Measurements from ENCODE around the gene POU4F1.
"Not testable (repeated sequence)": the region's sequence is repeated elsewhere in the genome, so short reads cannot be mapped to it uniquely, and the experiment has no call there.

Gene POU4F1, protein sequence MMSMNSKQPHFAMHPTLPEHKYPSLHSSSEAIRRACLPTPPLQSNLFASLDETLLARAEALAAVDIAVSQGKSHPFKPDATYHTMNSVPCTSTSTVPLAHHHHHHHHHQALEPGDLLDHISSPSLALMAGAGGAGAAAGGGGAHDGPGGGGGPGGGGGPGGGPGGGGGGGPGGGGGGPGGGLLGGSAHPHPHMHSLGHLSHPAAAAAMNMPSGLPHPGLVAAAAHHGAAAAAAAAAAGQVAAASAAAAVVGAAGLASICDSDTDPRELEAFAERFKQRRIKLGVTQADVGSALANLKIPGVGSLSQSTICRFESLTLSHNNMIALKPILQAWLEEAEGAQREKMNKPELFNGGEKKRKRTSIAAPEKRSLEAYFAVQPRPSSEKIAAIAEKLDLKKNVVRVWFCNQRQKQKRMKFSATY

DNA sequence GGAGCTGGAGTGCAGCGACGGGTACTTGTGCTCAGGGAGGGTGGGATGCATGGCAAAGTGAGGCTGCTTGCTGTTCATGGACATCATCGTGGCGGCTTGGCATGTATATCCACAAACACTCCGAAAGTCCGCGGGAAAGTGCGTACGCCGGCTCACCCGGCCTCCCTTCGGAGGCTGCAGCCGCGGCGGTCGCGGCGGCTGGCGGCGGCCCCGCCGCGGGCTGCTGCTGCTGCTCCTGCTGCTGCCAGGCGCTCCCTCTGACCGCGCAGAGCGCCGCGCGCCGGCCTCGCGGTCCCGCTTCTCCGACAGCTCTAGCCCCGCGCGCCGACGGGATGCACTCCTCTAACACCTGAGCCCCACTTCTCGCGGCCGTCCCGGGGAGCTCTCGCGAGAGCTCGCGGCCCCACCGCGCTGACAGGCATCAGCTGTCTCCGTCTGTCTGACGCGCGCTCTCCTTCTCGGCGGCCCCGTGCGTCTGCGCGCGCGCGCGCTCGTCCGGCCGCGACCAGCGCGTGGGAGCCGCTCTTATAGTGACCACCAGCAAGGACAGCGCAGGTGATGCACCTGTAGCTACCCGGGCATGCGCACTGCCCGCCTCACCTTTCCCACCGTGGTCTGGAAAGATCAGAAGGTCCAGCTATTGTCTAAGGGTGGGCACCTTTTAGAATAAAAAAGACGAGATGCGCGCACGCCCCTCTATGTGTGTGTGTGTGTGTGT, at the start of gene POU4F1:
TSS of gene POU4F1 (minus strand) at position 313 of the 718 bp plus-strand sequence. CDS start at position 87, 226 bp downstream.
- DNase-seq = peak; percentile 38

DNA sequence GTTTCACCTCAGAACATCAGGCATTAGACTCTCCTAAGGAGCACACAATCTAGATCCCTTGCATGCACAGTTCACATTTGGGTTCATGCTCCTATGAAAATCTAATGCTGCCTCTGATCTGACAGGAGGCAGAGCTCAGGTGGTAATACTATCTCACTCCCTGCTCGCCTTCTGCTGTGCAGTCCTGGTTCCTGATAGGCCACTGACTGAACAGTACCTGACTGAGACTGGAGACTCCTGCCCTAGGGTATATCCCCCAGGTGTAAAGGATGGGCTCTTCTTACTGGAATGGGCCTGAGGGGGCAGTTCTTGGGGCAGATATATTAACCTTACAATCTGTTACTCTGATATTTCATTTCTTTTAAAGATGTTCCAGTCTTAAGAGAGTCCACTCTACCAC, 49.3 kb upstream of the POU4F1 start:
- no peak for DNase-seq

DNA sequence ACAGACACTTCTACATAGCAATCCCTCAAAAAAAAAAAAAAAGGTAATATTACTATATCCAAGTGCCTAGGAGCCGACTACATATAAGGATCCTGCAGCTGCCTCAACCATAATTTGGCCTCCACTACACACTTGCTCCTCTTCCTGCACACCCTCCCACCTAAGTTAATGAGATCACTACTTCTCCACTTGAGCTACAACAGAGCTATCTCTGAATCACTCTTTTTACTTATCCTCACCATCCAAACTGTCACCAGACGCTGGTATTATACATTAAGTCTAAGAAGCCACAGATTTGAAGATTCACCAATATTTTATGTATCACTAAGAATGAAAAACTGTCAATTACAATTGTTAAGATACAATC, 47.3 kb upstream of the POU4F1 start:
- DNase-seq = no peak

DNA sequence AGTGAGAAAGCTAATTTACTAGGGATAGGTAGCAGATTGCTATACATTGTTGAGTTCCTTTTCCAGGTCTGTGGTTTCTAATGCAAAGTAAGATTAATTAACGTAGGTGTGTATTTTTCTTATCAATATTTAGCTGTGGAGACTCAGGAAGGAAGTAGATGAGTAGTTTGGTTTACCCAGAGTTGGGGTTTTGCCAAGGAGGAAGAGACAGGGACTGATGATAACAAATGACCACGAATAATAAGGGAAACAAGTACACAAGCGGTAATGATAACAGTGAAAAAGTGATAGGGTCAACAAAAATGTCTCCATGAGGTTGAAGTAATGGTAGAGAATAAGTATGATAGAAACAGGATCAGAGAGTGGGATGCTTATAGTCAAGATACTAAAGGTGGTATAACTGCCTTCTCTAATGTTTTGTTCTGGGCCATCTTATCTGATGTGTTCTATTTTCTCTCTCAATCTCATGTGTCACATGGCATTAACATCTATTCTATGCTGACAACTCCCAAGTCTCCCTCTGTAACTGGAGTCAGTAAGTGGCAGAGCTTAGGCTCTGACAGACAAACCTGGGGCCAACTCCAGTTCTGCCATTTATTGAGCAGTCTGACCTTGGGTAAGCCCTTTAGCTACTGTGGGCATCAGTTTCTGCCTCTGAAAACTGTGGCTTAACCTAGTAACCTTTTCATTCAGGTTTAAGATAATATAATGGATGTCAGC, 46.8 kb upstream of the POU4F1 start:
- DNase-seq = no peak

DNA sequence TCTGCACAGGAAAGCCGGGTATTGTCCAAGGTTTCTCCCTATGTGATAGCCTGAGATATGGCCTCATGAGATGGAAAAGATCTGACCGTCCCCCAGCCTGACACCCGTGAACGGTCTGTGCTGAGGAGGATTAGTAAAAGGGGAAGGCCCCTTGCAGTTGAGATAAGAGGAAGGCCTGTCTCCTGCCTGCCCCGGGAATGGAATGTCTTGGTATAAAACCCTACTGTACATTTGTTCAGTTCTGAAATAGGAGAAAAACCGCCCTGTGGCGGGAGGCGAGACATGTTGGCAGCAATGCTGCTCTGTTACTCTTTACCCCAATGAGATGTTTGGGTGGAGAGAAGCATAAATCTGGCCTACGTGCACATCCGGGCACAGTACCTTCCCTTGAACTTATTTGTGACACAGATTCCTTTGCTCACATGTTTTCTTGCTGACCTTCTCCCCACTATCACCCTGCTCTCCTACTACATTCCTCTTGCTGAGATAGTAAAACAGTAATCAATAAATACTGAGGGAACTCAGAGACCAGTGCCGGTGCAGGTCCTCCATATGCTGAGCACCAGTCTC, 43.8 kb upstream of the POU4F1 start:
- not testable (repeated sequence) for DNase-seq

DNA sequence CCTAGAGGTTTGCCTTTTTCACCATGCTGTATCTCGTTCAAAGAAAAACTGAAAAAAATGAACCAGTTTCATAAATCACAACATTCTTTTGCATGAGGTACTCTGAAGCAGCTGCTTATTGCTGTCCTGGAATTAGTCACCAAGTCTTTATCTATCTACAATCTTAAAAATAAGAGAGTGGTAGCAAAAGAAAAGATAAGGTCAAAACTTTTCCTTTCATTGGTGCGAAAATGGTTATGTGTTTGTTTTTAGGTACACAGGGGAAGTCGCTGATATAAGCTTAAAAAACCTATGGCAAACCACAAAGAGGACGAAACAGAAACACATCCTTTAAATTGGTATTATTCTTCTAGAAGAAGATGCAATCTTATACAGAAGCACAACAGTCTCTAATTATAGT, 34.9 kb upstream of the POU4F1 start:
- DNase-seq = no peak

DNA sequence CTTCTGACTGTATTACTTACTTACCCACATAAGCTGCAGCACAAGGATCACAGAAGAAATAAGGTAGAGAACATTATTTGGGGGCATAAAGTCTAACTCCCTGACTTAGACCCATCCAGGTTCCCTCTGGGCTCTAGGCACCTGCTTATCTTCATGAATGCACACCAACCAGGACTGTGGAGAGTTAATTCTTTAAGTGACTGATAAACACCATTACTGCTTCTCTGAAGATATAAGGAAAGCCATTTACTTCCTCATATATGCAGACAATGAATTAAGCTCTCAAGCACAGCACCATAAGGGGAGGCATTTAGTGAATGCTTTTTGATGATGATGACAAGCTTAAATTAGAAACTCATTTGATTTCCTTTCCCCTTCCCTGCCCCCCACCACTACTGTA, 33.1 kb upstream of the POU4F1 start:
- no peak for DNase-seq

DNA sequence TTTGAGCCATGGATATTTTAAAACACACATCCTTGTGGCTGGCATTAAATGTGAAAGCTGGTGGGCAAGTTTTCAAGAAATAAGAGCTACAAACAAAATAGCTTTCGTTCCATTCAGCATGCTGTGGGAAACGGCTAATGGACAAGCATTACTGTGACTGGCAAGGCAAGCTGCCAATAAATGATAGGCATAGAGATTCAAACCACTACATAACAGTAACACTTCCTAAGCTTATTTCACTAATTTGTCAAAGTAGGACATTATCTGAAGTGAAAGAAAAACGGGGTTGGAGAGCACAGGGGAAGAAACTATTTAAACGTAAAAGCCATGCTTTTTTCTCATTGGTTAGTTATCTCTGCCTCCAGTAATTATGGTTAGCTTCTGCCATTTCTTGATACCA, 29.6 kb upstream of the POU4F1 start:
- DNase-seq = no peak

DNA sequence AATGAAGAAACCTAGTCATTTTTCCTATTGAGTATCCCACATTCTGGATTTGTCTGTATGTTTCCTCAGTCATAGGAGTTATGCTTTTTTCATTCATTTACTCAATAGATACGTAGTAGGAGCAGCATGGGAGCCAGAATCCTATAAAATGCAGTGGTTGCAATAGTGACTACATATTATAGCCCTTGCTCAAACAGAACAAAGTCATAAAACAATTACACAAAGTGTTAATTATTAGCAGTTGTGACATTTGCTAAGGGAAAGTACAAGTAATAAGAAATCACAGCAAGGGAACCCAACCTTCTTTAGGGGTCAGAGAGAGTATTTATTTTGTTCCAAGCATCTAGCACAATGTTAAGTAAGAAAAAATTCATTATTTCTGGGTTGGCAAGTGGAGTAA, 27.7 kb upstream of the POU4F1 start:
- no peak for DNase-seq

DNA sequence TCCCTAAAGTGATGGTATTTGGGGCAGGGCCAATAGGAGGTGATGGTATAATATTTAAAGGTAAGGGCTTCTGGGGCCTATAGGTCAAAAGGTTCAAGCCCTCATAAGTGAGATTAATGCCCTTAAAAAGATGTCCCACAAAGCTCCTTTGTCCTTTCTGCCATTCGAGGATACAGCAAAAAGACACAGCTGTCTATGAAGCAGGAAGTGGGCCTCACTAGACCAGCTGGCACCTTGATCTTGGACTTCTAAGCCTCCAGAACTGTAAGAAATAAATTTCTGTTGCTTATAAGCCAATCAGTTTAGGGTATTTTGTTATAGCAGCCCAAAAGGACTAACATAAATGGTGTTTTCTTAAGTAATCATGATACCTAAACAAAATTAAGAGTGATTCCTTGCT, 27.2 kb upstream of the POU4F1 start:
- no peak for DNase-seq

DNA sequence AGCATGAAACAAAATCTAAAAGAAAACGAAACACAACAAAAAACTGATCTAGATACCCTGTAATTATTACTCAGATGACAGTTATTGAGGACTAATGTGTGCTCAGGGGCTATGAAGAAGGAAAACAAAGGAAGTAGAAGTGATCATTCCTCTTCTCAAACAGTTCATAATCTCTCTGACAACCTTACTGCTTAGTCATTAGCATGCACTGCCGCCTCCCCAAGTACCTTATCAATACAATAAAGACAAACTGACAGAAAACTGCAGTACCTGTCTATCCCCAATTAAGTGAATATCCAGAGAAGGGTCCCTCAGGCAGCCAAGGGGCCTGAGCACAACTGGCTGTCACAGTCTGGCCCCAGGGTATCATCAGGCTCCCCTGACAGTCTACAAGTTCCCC, 22.0 kb upstream of the POU4F1 start:
- DNase-seq = no peak

DNA sequence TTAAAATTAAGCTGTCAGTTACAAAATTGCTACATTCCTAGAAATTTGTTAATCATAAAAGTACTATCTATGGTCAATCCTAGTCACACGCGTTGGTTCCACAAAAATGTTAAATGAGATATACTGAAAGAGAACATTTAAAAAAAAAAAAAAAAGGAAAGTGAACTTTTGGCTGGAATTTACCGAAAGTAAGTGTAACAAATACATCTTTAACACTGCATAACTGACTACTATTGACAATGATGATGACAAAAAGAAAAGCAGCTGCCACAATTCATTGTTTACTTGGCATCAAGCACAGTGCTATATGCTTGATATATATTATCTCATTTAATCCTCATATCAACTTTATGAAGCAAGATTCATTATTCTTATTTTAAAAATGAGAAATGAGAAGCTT, 19.8 kb upstream of the POU4F1 start:
- DNase-seq = no peak

DNA sequence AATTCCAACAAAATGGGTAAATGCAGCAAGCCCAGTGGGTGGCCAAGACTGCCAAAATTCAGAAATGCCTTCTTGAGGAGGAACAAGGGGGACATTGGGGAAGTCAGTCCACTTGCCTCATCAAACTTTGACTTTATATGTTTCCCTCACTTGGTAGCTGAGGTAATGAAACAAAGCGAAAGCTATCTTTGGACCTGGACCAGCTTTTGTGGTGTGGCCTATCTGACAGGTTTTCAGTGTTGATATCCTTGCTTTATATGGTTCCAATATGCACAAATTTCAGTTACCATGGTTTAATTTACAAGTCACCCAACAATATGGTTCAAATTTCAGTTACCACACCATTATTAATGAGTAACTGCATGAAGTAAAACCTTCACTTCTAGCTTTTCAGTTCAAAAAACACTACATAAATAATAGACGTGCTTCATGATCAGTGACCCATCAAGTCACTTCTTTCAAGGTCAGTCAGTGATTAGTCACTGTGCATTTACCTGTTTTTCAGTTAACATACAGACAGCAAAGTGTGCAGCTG, 17.7 kb upstream of the POU4F1 start:
- DNase-seq = no peak

DNA sequence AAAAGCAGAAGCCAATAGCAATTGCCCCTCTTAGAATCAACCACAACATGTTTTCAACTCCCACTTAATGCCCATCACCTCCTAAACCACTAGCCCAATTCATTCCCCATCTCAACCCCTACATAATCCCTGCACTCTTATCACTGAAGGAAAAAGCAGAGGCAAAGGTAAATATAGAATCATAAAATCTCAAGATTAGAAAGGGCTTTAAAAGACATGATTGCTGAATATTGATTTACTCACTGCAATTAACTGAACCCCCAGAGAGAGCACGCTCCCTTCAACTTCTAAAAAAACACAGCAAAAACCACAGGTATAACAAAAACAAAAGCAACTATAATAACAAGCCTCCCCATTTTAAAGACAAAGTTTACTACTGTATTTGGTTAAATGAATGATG, 15.1 kb upstream of the POU4F1 start:
- DNase-seq = no peak

DNA sequence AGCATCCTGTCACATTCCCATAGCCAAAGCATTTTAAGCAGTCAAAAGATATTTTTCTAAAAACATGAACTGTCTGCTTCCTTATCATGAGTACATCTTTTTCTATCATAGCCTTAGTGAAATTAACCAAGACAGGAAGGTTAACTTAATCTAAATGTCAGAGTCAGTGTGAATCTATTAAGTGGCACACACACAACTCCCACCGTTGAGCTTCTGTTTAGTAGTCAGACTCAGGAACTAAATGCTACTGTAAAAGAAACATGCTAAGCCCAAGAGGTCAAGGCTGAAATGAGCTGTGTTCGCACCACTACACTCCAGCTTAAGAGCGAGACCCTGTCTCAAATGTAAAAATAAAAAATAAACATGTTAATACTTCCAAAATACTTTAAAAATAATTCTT, 7.7 kb upstream of the POU4F1 start:
- DNase-seq = no peak

DNA sequence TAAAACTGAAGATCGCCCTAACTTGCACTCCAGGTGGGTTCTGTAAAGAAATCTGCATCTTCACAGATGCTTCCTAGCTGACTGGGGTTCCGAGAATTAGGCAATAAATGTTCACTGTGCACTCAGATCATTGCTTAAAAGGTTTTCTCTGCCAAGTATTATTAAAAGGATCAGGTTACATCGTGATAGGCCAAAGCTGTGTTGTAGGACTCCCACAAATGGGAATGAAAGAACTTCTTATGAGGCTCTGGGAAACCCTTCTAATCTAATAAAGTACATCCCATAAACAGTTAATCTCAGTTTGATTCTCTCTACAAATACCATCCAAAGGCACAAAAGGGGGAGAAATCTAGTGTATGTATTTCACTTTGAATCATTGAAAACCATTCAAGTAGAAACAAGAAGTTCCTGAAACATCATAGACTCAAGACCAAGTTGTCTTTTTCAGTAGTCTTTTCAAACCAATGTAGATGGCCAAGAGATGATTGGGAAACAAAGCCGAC, 7.1 kb upstream of the POU4F1 start:
- no peak for DNase-seq

DNA sequence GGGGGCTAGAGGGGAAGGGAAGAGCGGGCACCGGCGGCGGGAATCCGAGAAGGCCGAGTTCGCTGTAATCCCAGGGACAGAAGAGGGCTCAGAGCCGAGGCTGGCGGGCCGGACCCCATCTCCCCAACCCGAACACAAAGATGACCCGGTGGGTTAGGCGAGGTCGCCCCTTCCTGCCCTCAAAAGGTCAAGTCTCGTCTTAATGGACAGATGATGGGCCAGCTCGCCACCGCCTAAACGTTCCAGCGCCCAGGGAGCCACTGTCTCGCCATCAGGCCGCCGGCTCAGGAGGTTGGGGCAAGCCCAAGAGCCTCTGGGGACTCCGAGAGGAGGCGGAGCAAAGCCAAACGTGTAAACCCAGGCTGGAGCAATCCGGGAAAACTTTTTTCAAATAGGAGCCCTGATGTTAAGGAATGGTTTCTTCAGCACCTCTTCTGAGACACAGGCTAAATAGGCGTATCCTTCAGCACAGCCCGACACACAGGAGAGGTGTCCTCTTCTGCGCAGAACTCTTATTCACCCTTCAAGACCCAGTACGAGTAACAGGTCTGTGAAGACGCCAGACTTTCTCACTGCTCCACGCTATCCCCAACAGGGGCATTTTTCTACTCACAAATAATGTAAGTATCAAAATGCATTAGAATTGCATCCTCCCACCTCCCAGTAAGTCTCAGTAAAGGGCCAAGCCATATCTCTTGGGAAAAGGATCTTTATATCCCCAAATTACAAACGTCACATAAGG, 6.3 kb upstream of the POU4F1 start:
- no peak for DNase-seq

DNA sequence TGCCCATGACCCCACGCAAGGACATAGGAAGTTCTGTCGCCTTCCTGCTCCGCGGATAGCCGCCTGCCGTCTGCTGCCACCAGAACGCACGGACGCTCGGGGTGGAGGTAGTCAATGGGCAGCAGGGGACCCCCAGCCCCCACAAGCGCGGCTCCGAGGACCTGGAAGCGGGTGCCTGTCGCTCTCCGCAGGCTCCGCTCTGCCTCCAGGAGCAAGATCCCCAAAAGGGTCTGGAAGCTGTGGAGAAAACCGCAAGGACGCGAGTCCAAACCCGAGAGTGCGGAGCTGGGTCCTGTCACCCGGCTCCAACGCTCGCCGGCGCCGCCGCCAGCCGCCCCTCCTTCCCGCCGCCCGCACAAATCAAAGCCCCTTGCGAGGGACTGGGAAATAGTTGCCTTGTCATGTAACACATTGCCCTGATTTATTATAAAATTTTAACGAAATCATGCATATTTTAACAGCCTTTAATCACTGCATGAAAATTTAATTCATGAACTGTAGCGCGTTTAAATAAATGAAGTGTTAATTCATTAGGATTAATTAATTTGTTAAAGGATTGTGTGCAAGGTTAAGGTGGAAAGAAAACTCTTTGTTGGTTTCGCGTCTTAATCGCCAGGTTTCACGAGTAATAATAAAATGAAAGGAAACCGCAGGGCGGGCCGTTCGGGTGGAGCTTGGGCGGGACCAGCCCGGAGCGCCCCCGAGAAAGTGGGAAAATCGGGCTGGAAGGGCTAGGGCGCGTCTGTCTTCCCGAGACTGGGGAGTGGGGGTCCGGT, 5.5 kb upstream of the POU4F1 start:
- DNase-seq = no peak

DNA sequence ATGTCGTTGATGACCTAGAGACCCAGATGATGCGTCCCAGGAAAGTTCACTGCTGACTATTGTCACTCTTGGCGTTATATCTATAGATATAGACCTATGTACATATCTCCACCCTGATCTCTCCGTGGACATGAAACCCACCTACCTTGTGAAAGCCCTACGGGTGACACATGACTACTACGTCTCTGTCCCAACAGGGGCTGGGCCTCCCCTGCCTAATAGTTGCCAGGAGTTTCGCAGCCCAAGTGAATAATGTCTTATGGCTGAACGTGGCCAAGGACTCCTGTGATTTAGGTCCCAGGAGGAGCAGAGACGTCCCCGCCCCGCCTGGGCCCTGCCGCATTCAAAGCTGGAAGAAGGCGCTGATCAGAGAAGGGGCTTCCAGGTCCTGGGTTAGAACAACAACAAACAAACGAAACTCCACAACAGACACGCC, 4.9 kb upstream of the POU4F1 start:
- DNase-seq = no peak

DNA sequence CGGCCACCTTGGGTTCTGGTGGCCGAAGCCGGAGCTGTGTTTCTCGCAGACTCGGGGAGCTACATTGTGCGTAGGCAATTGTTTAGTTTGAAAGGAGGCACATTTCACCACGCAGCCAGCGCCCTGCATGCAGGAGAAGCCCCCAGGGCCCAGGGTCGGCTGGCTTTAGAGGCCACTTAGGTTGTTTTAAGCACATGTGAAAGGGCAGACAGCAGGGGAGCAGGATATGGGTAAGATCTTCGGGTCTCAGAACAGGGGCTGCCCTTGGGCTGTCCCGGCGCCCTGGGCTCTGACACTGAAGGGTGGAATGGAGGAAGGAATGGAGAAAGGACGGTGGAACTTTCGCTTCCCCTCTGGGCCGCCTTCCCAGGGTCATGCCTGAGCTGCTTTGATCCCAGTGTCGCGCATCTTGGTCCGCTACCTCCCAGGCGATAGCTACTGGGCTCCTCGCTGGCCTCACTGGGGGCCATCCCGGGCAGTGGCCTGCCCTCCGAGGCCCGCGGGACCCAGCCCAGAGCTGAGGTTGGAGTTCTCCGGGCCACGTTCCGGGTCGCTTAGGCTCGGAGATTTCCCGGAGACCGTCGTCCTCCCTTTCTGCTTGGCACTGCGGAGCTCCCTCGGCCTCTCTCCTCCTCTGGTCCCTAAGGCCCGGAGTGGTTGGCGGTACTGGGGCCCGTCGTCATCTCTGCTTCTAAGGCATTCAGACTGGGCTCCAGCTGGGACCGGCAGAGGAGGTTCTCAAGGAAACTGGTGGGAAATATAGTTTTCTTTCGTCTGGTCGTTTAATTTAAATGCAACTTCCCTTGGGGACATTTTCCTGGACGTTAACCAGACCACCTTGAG, 4.3 kb upstream of the POU4F1 start:
- DNase-seq = no peak

All from NCI-H446 treated with DMSO at 0.1 percent for 48 hours (cell line).